K562 (cell line): Measurements from ENCODE around the gene ADD3. TPM values are rescaled to one million over a fixed set of nuclear protein-coding genes. Genes with fewer than 3 reads are reported as not detected.

Experiments used
- ATAC-seq: fragments of 200-7000 bp; cut with Tn5 transposase; 3 replicates; pipeline ENCODE4 v1.9.1; 2020; ENCODE audit warnings: moderate library complexity
- BruUV-seq: library from RNA; stranded (reverse); fragments of 400-500 nt; replicated peaks from 2 replicates; lab custom pipeline; 2021; lab: Mats Ljungman, UMichigan
- CTCF ChIA-PET: fragments of 300-600 bp; formaldehyde crosslinking; extraction: SDS; loops from one replicate; lab custom pipeline; 2021; ENCODE audit warnings: low intra/inter-chr PET ratio; lab: Yijun Ruan, JAX
- POLR2A ChIA-PET: fragments of 300-600, 350-650 bp; sonication (Branson Sonifier 250); formaldehyde crosslinking; extraction: SDS; loops from one replicate; lab custom pipeline; 2021; ENCODE audit warnings: antibody characterized with exemption, inconsistent platforms; lab: Yijun Ruan, JAX
- DNase-seq, 4 experiments: peaks; one replicate each; pipeline versions ENCODE4 v3.0.0 to v3.0.0-alpha.2; 2011 to 2018; ENCODE audit warnings: low spot score in 3 of 4, mixed read lengths in 3 of 4; ENCODE audit errors: extremely low read depth in 1 of 4
- FAIRE-seq: peaks from 2 replicates; lab custom pipeline; 2011; peaks lifted over from hg19 to GRCh38; lab: Jason Lieb, UNC
- H2AFZ ChIP-seq: 2 replicates; pipeline ENCODE4 v1.6.0; 2011; ENCODE audit warnings: low read depth, low read length, control low read depth, inconsistent platforms
- H3K27ac ChIP-seq: fragments of 200-600 bp; 3 replicates; pipeline ENCODE4 v1.8.0; 2011; ENCODE audit warnings: low read depth, mild to moderate bottlenecking, control low read depth, inconsistent platforms, low read length, moderate library complexity, mixed read lengths; ENCODE audit errors: extremely low read depth
- H3K27me3 ChIP-seq, 2 experiments: fragments of 300-600 bp in 1 of 2; 2 replicates in 1 of 2; 3 replicates in 1 of 2; pipeline versions ENCODE4 v1.6.0 to v1.8.0; 2011; ENCODE audit warnings: inconsistent platforms in 2 of 2, low read length in 2 of 2, mild to moderate bottlenecking in 1 of 2, mixed read lengths in 1 of 2, moderate library complexity in 1 of 2; ENCODE audit not compliant: control insufficient read depth in 2 of 2, insufficient read depth in 2 of 2
- H3K36me3 ChIP-seq: fragments of 300-600 bp; 3 replicates; pipeline ENCODE4 v1.8.0; 2011; ENCODE audit warnings: mild to moderate bottlenecking, low read length, inconsistent platforms; ENCODE audit not compliant: control insufficient read depth, insufficient read depth
- H3K4me1 ChIP-seq, 2 experiments: fragments of 200-600 bp in 1 of 2; replicated peaks in 1 of 2; 2 replicates in 1 of 2; 3 replicates in 1 of 2; pipeline versions ENCODE4 v1.5.1 to v1.8.0; 2011; ENCODE audit warnings: inconsistent platforms in 2 of 2, low read length in 2 of 2, mild to moderate bottlenecking in 1 of 2, mixed read lengths in 1 of 2, moderate library complexity in 1 of 2; ENCODE audit not compliant: control insufficient read depth in 2 of 2, insufficient read depth in 2 of 2
- H3K4me2 ChIP-seq: 2 replicates; pipeline ENCODE4 v1.6.1; 2011; ENCODE audit warnings: low read length, control low read depth, inconsistent platforms, mixed read lengths; ENCODE audit not compliant: insufficient read depth
- H3K4me3 ChIP-seq: fragments of 200-600 bp; sonication (generic), shearing (Covaris generic); 2 replicates; pipeline ENCODE4 v1.5.1; 2016; ENCODE audit warnings: control low read depth, inconsistent platforms
- H3K79me2 ChIP-seq: fragments of 200-600 bp; 3 replicates; pipeline ENCODE4 v1.8.0; 2011; ENCODE audit warnings: low read length, inconsistent platforms; ENCODE audit not compliant: control insufficient read depth, insufficient read depth
- H3K9ac ChIP-seq, 2 experiments: 2 replicates each; pipeline versions ENCODE4 v1.6.0 to v1.6.1; 2011; ENCODE audit warnings: low read depth in 2 of 2, low read length in 2 of 2, control low read depth in 1 of 2, inconsistent platforms in 1 of 2, mild to moderate bottlenecking in 1 of 2, mixed read lengths in 1 of 2; ENCODE audit not compliant: insufficient read depth in 1 of 2
- H3K9me1 ChIP-seq: one replicate; pipeline ENCODE4 v1.6.0; 2011; ENCODE audit warnings: inconsistent platforms, mild to moderate bottlenecking, low read length, moderate library complexity; ENCODE audit not compliant: control insufficient read depth, insufficient read depth
- H3K9me3 ChIP-seq: replicated peaks from 2 replicates; pipeline ENCODE4 v1.5.1; 2011; ENCODE audit warnings: low read depth, low read length, inconsistent platforms; ENCODE audit not compliant: control insufficient read depth, insufficient read depth
- H4K20me1 ChIP-seq: replicated peaks from 2 replicates; pipeline ENCODE4 v1.6.1; 2011; ENCODE audit warnings: low read length, inconsistent platforms, mixed read lengths; ENCODE audit not compliant: control insufficient read depth, insufficient read depth
- CBFA2T2 ChIP-seq: fragments of 450-650 bp; conservative IDR thresholded peaks from 2 replicates; pipeline ENCODE4 v1.6.1; 2017; ENCODE audit warnings: mild to moderate bottlenecking
- CBFA2T3 ChIP-seq: fragments of 450-650 bp; IDR thresholded peaks from 2 replicates; pipeline ENCODE4 v1.6.1; 2017
- CTCFL ChIP-seq: IDR thresholded peaks from 2 replicates; pipeline ENCODE4 v1.6.1; 2011; ENCODE audit warnings: borderline replicate concordance, low read depth, mild to moderate bottlenecking, moderate library complexity, low read length; ENCODE audit not compliant: insufficient read depth, poor library complexity, severe bottlenecking
- ILK ChIP-seq: fragments of 450-650 bp; IDR thresholded peaks from 2 replicates; pipeline ENCODE4 v1.6.1; 2016; ENCODE audit warnings: missing genetic modification characterization, low read depth, mild to moderate bottlenecking, missing compliant biosample characterization, moderate library complexity, borderline replicate concordance
- TAL1 ChIP-seq: fragments of 450-650 bp; IDR thresholded peaks from 2 replicates; pipeline ENCODE4 v1.6.1; 2016; ENCODE audit warnings: mild to moderate bottlenecking
- WGBS: fragments of 100-300 bp; shearing (Covaris generic); methylation state at CpG from one replicate; pipeline ENCODE4 v1.1.6; 2016; ENCODE audit warnings: low coverage, mixed read lengths; ENCODE audit not compliant: insufficient coverage; ENCODE audit errors: missing lambda C conversion rate; 5-methylcytosine and 5-hydroxymethylcytosine counted together
- in situ Hi-C: fragments of 300-500 bp; cut with MboI; formaldehyde crosslinking; loops from 4 replicates; pipeline ENCODE4 v1.15.0; 2018; ENCODE audit warnings: inconsistent platforms, mixed read lengths
- intact Hi-C: fragments of 100-400 bp; cut with micrococcal nuclease; formaldehyde crosslinking; loops from 2 replicates; pipeline ENCODE4 v1.14.2; 2022
- polyA plus RNA-seq, 8 experiments: library from polyadenylated mRNA; depleted of rRNA in 4 of 8; stranded (reverse) in 5 of 8; unstranded in 3 of 8; fragments of >200 nt; fragmentation: Nextera tagmentation in 2 of 8; fragmentation: Illumina TruSeq in 1 of 8; extraction: Ambion mirVana in 2 of 8; extraction: Trizol in 1 of 8; gene quantifications; 2 replicates each; pipeline versions ENCODE4 v1.2.1 to v1.2.3, GENCODE V29; 2011 to 2014; ENCODE audit warnings: inconsistent platforms in 1 of 8, missing spikeins in 1 of 8
- total RNA-seq, 7 experiments: library from RNA; depleted of rRNA in 6 of 7; stranded (reverse); fragments of >200 nt in 6 of 7; fragmentation: Illumina TruSeq in 2 of 7; extraction: Trizol in 2 of 7; gene quantifications; 2 replicates each; pipeline versions ENCODE4 v1.2.1 to v1.2.3, GENCODE V29; 2011 to 2021; ENCODE audit warnings: low replicate concordance in 1 of 7

The ADD3 gene
- total and polyA plus RNA-seq, 9 of the 15 experiments (the other 6 are each of a cell fraction or from before 2014, with no cell fraction given) = 13.2 to 125 (median 31.7) TPM

- Histone ChIP-seq H3K4me3 (no peak overlapping the region), H3K9me3 (no peaks in the 10 kb centered on the region), H3K27me3 (no peaks in the 10 kb centered on the region), H3K4me2 (no peak overlapping the region; the same call in 1 of the 2 replicates), H4K20me1 (no peaks in the 10 kb centered on the region), H3K4me1 (peaks cover 5 to 29% of the 10 kb centered on the region in 2 experiments; a peak in 3 of 5 replicates), H2AFZ (peak overlapping the region; percentile 66), H3K36me3 (no peaks in the 10 kb centered on the region), H3K79me2 (no peaks in the 10 kb centered on the region), H3K9me1 (no peaks in the 10 kb centered on the region), H3K27ac (no peak overlapping the region; the same call in 2 of the 3 replicates), H3K9ac (no peak overlapping the region)
- no peak for FAIRE-seq
- intact Hi-C loops (no loop called here), in situ Hi-C loops (no loop called here)
- BruUV-seq = no TSS peak
- WGBS = 43% methylated on average over 3 of the region's 3 CpGs
- DNase-seq = no peak
- no peak for ATAC-seq
- TF ChIP-seq TAL1 = 0 out of 2 replicates have a peak, but pooled peaks have one; percentile 27
- TF ChIP-seq CBFA2T3 = peak; percentile 37
- no peak for TF ChIP-seq ILK
- no peak for TF ChIP-seq CTCFL
- TF ChIP-seq CBFA2T2 = 0 out of 2 replicates have a peak, but pooled peaks have one; percentile 3
- CTCF ChIA-PET = no interaction called here
- POLR2A ChIA-PET = interaction anchor here (0.6 to 1.2 kb wide), 2 partner anchors 10 to 13 kb away, joined by 4 to 6 read pairs; no protein-coding TSS in a partner anchor
Measured at GRCh38 chr10:109992485-109992884, 15.3 kb upstream of the ADD3 start.
